ENCODE data around the gene IL16.

The IL16 gene

GRCh38 chr15:81189583-81190283, 6.9 kb upstream of the IL16 start:
- DNase-seq (ENCODE audit: low read depth) = no peak
- H3K4me3 ChIP-seq (ENCODE audit: low read depth, low read length) = no peak overlapping the region
- no peak for TF ChIP-seq CTCF (IDR thresholded peaks at IDR 0.05; ENCODE audit: insufficient read depth, low read depth, low read length, missing control alignments)

DNA sequence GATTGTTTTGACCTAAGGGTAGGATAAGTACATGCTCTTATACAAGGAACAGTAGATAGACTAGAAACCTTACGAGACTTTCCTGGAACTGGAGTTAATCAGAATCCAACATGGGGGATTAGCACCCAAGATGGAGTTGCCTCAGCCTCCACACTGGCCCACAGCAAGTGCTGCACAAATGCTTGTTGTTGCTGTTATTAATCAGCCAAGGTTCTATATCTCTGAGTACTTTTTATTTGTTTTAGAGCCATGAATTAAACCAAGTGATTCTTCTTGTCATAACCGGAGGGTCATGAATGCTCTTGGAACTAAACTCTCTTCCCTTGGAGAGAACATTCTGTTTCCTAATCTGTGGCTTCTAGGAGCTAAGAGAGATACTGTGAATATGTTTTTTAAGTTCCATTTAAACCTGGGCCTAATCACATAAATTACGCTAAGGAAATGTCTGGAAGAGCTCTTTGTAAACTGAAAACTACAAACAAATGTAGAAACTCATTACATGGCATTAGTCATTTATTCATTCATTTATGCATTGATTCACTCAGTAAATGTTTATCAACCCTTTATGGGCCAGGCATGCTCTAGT, 5.7 kb upstream of the IL16 start:
- DNase-seq (ENCODE audit: low read depth) = no peak
- no peak overlapping the region for H3K4me3 ChIP-seq (ENCODE audit: low read depth, low read length)
- TF ChIP-seq CTCF (IDR thresholded peaks at IDR 0.05; ENCODE audit: insufficient read depth, low read depth, low read length, missing control alignments) = no peak

DNA sequence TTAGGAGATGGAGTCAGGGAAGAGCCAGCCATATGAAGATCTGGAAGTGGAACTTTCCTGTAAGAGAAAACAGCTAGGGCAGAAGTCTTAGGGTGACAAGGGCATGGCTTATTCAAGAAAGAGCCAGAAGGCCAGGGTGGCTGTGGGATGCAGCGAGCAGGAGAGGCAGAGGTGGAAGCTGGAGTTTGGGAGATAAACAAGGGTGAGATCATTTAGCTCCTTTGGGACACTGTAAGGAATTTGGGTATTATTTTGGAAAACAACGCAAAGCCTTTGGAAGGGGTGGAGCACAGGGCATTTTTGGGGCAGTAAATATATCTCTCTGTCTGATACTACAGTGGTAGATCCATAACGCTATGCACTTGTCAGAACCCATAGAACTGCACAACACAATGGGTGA, 5.0 kb upstream of the IL16 start:
- no peak for DNase-seq (ENCODE audit: low read depth)
- no peak for TF ChIP-seq CTCF (IDR thresholded peaks at IDR 0.05; ENCODE audit: insufficient read depth, low read depth, low read length, missing control alignments)
- no peak overlapping the region for H3K4me3 ChIP-seq (ENCODE audit: low read depth, low read length)

GRCh38 chr15:81194723-81195122, 2.0 kb upstream of the IL16 start:
- no peak for DNase-seq (ENCODE audit: low read depth)
- no peak for TF ChIP-seq CTCF (IDR thresholded peaks at IDR 0.05; ENCODE audit: insufficient read depth, low read depth, low read length, missing control alignments)
- no peak overlapping the region for H3K4me3 ChIP-seq (ENCODE audit: low read depth, low read length)

DNA sequence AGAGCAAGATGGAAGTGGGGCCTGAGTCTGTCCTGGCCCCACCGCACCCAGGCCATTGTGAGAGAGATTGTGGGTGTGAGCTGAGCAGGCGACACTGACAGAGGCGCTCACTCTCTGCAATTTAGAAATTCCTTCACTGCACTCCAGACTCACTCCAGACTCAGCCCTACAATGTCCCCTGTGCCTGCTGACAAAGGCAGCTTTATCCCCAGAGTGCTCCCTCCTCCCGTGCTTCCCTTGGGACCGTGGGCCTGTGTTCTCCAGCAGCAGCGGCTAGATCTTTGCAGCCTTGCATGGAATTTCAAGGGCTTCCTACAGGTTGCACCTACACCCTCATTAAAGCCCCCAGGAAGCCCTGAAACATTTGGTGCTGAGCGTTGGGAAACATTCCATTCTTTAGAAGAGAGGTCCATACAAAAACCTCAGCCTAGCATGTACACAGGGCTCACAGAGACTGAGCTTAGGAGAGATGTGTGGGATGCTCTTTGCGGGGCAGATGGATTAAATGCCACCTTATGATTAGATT, 1.3 kb upstream of the IL16 start:
- DNase-seq (ENCODE audit: low read depth) = no peak
- TF ChIP-seq CTCF (IDR thresholded peaks at IDR 0.05; ENCODE audit: insufficient read depth, low read depth, low read length, missing control alignments) = no peak

GRCh38 chr15:81197255-81197630, 564 bp downstream of the IL16 start:
- no peak for DNase-seq (ENCODE audit: low read depth)
- no peak for TF ChIP-seq CTCF (IDR thresholded peaks at IDR 0.05; ENCODE audit: insufficient read depth, low read depth, low read length, missing control alignments)
- H3K4me3 ChIP-seq (ENCODE audit: low read depth, low read length) = no peak overlapping the region

More for the DNA sequence above, 1.3 kb upstream of the IL16 start:
- H3K4me3 ChIP-seq (ENCODE audit: low read depth, low read length) = no peak overlapping the region

Measured in GM12865 (cell line).